ENCODE results near the gene CIAO1.

Gene CIAO1

GRCh38 chr2:96317584-96317997 is 51.6 kb downstream of the CIAO1 start:
- H3K9me3 ChIP-seq: no peaks in the 10 kb centered on the region
- intact Hi-C loops (cut with DNase I; ENCODE audit: low total_unique reads): no loop called here
- H3K27me3 ChIP-seq: peaks cover 0 to 42% of the 10 kb centered on the region in 2 donors
- H3K27ac ChIP-seq: no peak overlapping the region
- H3K4me1 ChIP-seq: peaks cover 0 to 18% (median 13%) of the 10 kb centered on the region in 4 donors
- no peaks in the 10 kb centered on the region for H3K36me3 ChIP-seq
- TF ChIP-seq CTCF (IDR thresholded peaks at IDR 0.05): no peak
- DNase-seq: peak in 1 of 2 donors; percentile 40
- H3K4me3 ChIP-seq: no peak overlapping the region

GRCh38 chr2:96318723-96319122 is 52.7 kb downstream of the CIAO1 start:
- Histone ChIP-seq H3K4me3 (no peak overlapping the region), H3K36me3 (no peaks in the 10 kb centered on the region), H3K9me3 (no peaks in the 10 kb centered on the region), H3K4me1 (peaks cover 0 to 18% (median 13%) of the 10 kb centered on the region in 4 donors), H3K27ac (no peak overlapping the region), H3K27me3 (peaks cover 0 to 51% of the 10 kb centered on the region in 2 donors)
- DNase-seq: peak in 1 of 2 donors; percentile 3
- intact Hi-C loops (cut with DNase I; ENCODE audit: low total_unique reads): no loop called here
- no peak for TF ChIP-seq CTCF (IDR thresholded peaks at IDR 0.05)

- Histone ChIP-seq H3K27ac (no peak overlapping the region), H3K4me1 (peaks cover 0 to 18% (median 13%) of the 10 kb centered on the region in 4 donors), H3K27me3 (peaks cover 0 to 55% of the 10 kb centered on the region in 2 donors), H3K9me3 (no peaks in the 10 kb centered on the region), H3K4me3 (no peak overlapping the region), H3K36me3 (no peaks in the 10 kb centered on the region)
- intact Hi-C loops (cut with DNase I; ENCODE audit: low total_unique reads): no loop called here
- DNase-seq: peak in 1 of 2 donors; percentile 9
- no peak for TF ChIP-seq CTCF (IDR thresholded peaks at IDR 0.05)
These were observed 53.4 kb downstream of the CIAO1 start for GRCh38 chr2:96319396-96319795.

- Histone ChIP-seq H3K4me1 (peaks cover 0 to 25% (median 17%) of the 10 kb centered on the region in 4 donors), H3K4me3 (no peak overlapping the region), H3K27me3 (peaks cover 0 to 62% of the 10 kb centered on the region in 2 donors), H3K27ac (no peak overlapping the region), H3K36me3 (no peaks in the 10 kb centered on the region), H3K9me3 (no peaks in the 10 kb centered on the region)
- no peak for TF ChIP-seq CTCF (IDR thresholded peaks at IDR 0.05)
- DNase-seq: peak in 1 of 2 donors; percentile 34
- intact Hi-C loops (cut with DNase I; ENCODE audit: low total_unique reads): no loop called here
These were observed 54.3 kb downstream of the CIAO1 start for GRCh38 chr2:96320326-96320725.

GRCh38 chr2:96320728-96321622 is 55.0 kb downstream of the CIAO1 start:
- peak overlapping the region; percentile 54 to 69 for H3K4me3 ChIP-seq
- peak overlapping the region; percentile 2 to 26 for H3K27ac ChIP-seq
- intact Hi-C loops (cut with DNase I; ENCODE audit: low total_unique reads): no loop called here
- H3K4me1 ChIP-seq: peaks cover 0 to 31% (median 21%) of the 10 kb centered on the region in 4 donors
- no peaks in the 10 kb centered on the region for H3K36me3 ChIP-seq
- no peaks in the 10 kb centered on the region for H3K9me3 ChIP-seq
- H3K27me3 ChIP-seq: peaks cover 0 to 68% of the 10 kb centered on the region in 2 donors
- no peak for TF ChIP-seq CTCF (IDR thresholded peaks at IDR 0.05)
- peak in 1 of 2 donors; percentile 60 for DNase-seq
